Kidney epithelial cell (primary cell): ENCODE results near the gene FRMD7. TPM values are rescaled to one million over a fixed set of nuclear protein-coding genes. Genes with fewer than 3 reads are reported as not detected.
"Not testable (repeated sequence)": the region's sequence is repeated elsewhere in the genome, so short reads cannot be mapped to it uniquely, and the experiment has no call there.

ENCODE experiments used
- DNase-seq: peaks from one replicate; pipeline ENCODE4 v3.0.0-alpha.2; 2010; ENCODE audit warnings: low read depth
- H3K27me3 ChIP-seq: 2 replicates; pipeline ENCODE4 v1.6.0; 2011; ENCODE audit warnings: low read length; ENCODE audit not compliant: control insufficient read depth, insufficient read depth
- H3K36me3 ChIP-seq: 2 replicates; pipeline ENCODE4 v1.5.1; 2011; ENCODE audit warnings: low read length; ENCODE audit not compliant: control insufficient read depth, insufficient read depth
- H3K4me3 ChIP-seq: 2 replicates; pipeline ENCODE4 v1.5.1; 2011; ENCODE audit warnings: low read depth, mild to moderate bottlenecking, control low read depth, low read length
- CTCF ChIP-seq: IDR thresholded peaks from 2 replicates; pipeline ENCODE4 v1.5.1; 2011; ENCODE audit warnings: mild to moderate bottlenecking, moderate library complexity, low read length, control low read depth, inconsistent platforms; ENCODE audit not compliant: insufficient read depth, poor library complexity, severe bottlenecking
- total RNA-seq: library from RNA; depleted of rRNA; stranded (reverse); fragments of >200 nt; gene quantifications from 2 replicates; pipeline ENCODE4 v1.2.3, GENCODE V29; 2015

The FRMD7 gene
- total RNA-seq, 1 donor from 2014 or later = not detected

GRCh38 chrX:132107291-132107690, 20.5 kb downstream of the FRMD7 start:
- Histone ChIP-seq H3K36me3 (no peaks in the 10 kb centered on the region), H3K4me3 (no peak overlapping the region), H3K27me3 (peaks cover 2% of the 10 kb centered on the region)
- no peak for DNase-seq
- TF ChIP-seq CTCF = no peak

GRCh38 chrX:132101799-132102198, 26.0 kb downstream of the FRMD7 start:
- Histone ChIP-seq H3K4me3 (no peak overlapping the region), H3K27me3 (no peaks in the 10 kb centered on the region), H3K36me3 (no peaks in the 10 kb centered on the region)
- DNase-seq = no peak
- no peak for TF ChIP-seq CTCF

GRCh38 chrX:132101206-132101605, 26.6 kb downstream of the FRMD7 start:
- Histone ChIP-seq H3K4me3 (no peak overlapping the region), H3K27me3 (no peaks in the 10 kb centered on the region), H3K36me3 (no peaks in the 10 kb centered on the region)
- TF ChIP-seq CTCF = no peak
- DNase-seq = no peak

- not testable (repeated sequence) for DNase-seq, H3K4me3 ChIP-seq, H3K27me3 ChIP-seq, H3K36me3 ChIP-seq
Observed at GRCh38 chrX:132098704-132099103, 29.1 kb downstream of the FRMD7 start.

GRCh38 chrX:132094164-132094563, 33.7 kb downstream of the FRMD7 start:
- no peaks in the 10 kb centered on the region for H3K27me3 ChIP-seq
- TF ChIP-seq CTCF = no peak
- no peaks in the 10 kb centered on the region for H3K36me3 ChIP-seq
- DNase-seq = no peak
- no peak overlapping the region for H3K4me3 ChIP-seq

GRCh38 chrX:132093239-132093860, 34.5 kb downstream of the FRMD7 start:
- Histone ChIP-seq H3K4me3 (no peak overlapping the region), H3K27me3 (no peaks in the 10 kb centered on the region), H3K36me3 (no peaks in the 10 kb centered on the region)
- DNase-seq = no peak
- no peak for TF ChIP-seq CTCF
